HK-2 (cell line): ENCODE data around the gene ATP5MG.

Experiments
- DNase-seq: peaks from one replicate; pipeline ENCODE4 v3.0.0-alpha.2; 2018; ENCODE audit not compliant: unreplicated experiment

Gene ATP5MG

DNA sequence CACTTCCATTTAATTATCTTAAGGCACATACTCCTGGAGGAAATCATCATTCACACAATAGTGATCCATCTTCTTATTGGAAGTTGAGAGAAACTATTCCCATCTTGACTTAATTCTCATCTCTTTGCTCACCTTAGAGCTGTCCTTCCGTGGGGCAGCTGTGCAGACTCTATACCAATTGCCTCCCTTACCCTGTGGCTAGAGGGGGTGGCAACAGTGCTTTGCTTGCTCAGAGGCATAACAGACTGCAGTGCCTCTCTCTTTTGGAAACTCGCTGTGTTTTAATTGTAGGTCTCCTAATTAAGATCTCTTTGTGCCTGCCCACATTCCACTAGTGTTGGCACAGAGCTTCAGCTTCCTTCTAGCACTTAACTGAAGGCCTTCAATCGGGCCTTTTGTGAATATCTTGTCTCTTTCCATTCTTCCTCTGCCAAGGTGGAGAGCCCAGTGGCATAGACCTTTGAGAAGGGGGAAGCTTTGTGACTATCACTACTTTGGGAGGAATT is 40.4 kb downstream of the ATP5MG start:
- DNase-seq = no peak

DNA sequence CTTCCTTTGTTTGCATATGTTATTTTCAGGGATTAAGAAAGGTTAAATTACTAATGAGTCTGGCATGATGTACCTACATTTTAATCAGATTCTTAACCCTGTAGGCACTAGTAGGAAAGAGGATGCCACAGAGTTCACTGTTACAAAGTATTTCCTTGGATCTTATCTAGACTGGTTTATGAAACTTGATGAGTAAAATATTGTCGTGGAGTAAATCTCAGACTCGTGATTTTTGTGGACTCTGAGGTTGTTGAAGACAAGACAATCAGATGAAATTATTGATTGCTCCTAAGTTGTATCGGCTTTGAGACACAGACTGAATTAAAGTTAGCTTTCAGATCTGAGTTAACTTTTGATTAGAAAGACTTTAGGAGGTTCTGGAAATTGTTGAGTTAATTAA is 40.9 kb downstream of the ATP5MG start:
- DNase-seq = no peak

DNA sequence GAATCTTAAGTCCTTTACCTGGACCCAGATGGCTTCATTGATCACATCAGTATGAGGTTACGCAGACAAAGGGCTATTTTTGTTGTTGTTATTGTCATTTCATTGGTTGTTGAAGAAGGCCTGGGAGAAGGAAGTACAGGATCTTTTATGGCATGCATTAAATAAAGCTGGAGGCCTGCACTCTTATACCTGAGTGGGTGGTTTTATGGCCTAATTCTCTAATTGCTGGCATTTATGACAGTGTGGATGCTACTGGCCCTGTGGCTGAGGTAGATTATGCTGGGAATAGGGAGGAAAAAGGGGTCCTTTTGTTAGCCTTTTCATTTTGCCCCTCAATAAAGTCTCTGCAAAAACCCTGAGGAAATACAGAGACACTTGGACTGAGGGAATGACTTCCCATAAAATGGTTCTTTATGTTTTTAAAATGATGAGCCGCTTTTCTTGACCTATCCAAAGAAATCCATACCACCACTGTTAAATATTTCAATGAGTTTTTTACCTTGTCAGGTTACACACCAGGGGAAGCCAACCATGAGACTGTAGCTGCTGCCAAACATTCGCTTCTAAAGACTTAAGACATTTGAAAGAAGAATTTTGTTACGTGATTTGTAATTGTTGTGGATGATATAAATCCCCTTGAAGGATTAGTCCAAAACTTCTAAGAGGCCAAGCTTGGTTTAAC is 41.6 kb downstream of the ATP5MG start:
- no peak for DNase-seq

DNA sequence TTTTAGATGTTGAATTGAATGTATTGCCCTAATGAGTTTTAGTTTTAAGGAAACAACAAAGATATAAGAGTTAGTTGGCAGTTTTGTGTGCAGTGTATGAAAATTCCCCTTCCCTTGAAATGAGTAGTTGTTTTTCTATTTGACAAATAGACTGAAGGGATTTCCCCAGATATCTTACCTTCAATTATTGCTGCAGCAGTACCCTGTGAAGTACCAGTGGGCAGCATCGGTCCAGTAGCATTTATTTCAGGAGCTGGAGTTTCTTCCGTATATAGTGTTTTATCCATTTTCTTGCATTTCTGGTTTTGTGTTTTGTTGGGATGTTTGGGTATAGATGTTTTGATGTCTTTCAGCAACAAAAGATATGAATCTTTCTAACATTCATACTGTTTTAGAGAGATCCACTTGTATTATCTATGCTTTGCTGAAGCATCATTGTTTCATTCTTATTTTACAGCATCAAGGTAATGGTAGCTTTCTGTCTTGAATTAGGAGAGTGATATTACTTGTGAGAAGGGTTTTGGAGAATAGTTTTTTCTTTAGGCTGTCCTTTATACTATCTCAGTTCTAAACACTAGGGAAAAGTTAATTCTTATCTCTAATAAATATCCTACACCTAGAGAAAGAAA is 42.3 kb downstream of the ATP5MG start:
- DNase-seq = no peak

DNA sequence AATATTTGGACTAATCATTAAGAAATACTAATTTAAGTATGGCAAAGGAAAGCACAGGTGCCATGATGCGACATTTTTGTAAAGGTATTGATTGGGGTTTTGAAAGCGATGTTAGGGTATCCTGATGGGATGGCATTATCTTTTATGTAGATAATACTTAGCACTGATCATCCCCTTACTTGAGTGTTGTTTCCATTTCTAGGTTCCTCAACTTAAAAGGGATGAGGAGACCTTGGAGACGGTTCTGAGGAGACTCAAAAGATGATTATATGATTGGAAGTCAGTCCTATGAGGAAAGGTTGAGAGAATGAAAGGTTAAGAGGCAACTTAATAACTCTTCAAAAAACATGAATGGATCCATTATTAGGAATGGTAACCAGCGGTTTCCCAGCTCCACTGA is 46.0 kb downstream of the ATP5MG start:
- no peak for DNase-seq

DNA sequence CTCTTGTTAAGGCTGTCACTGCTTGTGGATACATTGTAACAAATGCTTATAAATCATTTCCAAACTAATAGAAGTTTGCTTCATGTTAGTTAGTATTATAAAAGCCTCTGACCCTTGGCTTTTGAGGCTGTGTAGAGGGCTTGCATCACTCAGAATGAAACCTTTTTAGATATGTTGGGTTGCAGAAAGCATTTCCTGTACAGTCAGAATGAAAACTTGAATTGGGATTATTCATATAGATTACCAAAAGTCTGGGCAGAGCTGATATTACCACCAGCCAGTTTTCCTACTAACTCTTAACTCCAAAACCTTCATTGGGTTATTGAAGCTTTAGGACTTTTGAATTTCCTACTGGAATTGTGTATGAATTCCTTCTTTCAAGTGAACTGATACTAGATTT is 46.9 kb downstream of the ATP5MG start:
- no peak for DNase-seq

DNA sequence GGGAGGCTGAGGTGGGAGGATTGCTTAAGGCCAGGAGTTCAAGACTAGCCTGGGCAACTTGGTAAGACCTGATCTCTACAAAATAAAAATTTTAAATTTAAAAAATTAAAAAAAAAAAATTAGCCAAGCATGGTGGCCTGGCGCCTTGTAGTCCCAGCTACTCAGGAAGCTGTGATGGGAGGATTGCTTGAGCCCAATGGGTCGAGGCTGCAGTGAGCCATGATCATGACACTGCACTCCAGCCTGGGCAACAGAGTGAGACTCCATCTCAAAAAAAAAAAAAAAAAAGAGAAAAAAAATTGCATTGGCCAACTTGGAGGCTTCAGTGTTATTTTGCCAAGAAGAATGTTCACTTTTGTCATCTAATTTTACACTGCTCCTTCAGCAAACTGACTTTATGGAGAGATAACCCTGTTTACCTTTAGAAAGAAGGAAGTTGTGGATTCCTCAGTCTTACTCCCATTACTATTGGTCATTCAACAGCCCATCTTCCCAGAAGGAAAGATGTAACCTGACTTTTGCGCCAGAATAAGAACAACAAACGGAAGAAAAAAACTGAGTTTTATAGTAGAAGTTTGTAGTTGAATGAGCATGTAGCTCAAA is 48.0 kb downstream of the ATP5MG start:
- DNase-seq = no peak

DNA sequence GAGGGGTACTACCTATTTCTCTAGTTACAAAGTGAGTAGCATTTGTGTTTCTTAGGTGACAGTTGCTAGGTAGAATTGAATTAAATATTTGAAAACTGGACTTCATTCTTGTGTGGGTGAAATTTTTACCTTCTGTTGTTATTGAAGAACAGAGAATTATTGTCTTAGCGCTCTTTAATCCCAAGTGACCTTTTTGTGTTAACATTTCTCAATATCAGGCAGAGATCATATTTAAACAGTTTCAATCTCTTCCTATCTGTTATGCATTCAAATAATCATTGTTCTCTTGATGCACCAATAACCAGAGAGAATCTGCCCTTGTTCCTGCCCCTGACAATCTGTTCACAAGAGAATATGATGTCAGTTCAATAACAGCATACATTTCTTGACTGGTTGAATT is 49.0 kb downstream of the ATP5MG start:
- DNase-seq = no peak
